ENCODE results near the gene SIRT7. TPM values are rescaled to one million over a fixed set of nuclear protein-coding genes. Genes with fewer than 3 reads are reported as not detected.

Gene SIRT7
- total and polyA plus RNA-seq, 7 donors: 11.4 to 62.2 (median 28.8) TPM

DNA sequence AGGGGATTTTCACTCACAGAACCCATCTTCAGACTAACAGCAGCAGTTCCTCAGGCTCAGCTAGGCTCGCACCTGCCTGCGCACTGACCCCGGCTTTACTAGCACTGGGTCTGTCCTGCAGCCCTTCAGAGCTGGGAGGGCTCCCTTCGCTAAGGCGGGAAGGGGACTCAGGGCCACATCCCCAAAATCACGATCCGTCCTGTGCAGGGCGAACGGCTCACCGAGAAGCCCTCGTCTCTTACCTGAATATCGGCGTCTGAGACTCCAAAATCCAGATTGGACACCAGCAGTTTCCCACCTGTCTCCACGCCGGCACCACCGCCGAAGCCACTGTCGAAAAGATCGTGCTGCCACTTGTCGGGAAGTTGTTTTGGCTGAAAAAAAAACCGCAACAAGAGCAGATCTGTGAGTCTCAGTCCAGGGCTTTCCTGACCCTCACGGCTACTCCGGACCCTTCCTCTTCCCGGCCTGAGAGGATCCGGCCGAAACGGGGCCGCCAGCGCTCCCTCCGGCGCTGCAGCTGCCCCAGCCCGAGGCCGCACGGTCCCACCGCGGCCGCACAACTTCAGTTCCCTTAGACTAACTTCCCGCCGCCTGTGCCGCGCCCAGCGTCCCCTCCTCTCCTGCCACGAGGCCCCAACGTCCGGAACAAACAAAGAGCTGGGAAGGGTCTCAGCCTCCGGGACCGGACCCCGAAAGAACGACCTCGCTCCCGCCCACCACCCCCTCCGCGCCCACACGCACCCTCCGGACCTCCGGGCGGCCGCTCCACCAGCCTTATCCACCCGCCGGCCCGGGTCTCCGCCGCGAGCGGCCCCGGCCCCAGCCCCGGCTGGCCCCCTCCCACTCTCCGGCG is 27.3 kb downstream of the SIRT7 start:
- WGBS, 2 donors: 5 to 9% methylated on average over 69 of the region's 69 CpGs
- peaks cover 27 to 64% (median 32%) of the 10 kb centered on the region in 4 donors for H3K36me3 ChIP-seq

DNA sequence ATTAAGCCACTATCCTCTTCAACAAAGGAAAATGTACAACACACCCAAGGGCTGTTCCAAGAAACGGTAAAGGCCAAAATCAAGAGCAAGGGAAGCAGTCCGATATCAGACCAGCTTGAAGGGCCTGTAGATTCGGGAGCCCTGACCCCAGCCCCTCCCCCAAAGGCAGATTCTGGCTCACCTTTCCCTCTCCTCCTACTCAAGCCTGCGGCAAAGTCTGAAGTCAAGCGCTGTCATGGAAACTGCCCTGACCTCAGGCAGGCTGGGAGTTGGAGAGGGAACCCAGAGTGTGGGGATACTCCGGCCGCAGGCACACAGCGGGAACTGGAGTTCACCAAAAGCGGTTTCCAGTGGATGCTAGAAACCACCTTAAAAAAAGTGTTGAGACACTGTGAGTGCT is 28.4 kb downstream of the SIRT7 start:
- 93 to 94% methylated on average over 9 of the region's 9 CpGs for WGBS, 2 donors
- Histone ChIP-seq H3K4me1 (peaks cover 0 to 32% (median 26%) of the 10 kb centered on the region in 4 donors), H3K4me3 (no peak overlapping the region), H3K27me3 (no peaks in the 10 kb centered on the region), H3K27ac (no peak overlapping the region), H3K36me3 (peaks cover 24 to 64% (median 28%) of the 10 kb centered on the region in 4 donors), H3K9me3 (no peaks in the 10 kb centered on the region)
- DNase-seq: no peak
- intact Hi-C loops (cut with DNase I): loop anchor here (2.0 kb wide), 1 partner anchor 19 kb away; the partner anchor contains the start of gene ARHGDIA
- TF ChIP-seq POLR2AphosphoS5 (IDR thresholded peaks at IDR 0.05) (no peak), EP300 (IDR thresholded peaks at IDR 0.05) (no peak), POLR2A (IDR thresholded peaks at IDR 0.05) (no peak)
- TF ChIP-seq, protein P1, sequence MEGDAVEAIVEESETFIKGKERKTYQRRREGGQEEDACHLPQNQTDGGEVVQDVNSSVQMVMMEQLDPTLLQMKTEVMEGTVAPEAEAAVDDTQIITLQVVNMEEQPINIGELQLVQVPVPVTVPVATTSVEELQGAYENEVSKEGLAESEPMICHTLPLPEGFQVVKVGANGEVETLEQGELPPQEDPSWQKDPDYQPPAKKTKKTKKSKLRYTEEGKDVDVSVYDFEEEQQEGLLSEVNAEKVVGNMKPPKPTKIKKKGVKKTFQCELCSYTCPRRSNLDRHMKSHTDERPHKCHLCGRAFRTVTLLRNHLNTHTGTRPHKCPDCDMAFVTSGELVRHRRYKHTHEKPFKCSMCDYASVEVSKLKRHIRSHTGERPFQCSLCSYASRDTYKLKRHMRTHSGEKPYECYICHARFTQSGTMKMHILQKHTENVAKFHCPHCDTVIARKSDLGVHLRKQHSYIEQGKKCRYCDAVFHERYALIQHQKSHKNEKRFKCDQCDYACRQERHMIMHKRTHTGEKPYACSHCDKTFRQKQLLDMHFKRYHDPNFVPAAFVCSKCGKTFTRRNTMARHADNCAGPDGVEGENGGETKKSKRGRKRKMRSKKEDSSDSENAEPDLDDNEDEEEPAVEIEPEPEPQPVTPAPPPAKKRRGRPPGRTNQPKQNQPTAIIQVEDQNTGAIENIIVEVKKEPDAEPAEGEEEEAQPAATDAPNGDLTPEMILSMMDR (IDR thresholded peaks at IDR 0.05): no peak

More for the DNA sequence above, 27.3 kb downstream of the SIRT7 start:
- Histone ChIP-seq H3K27me3 (no peaks in the 10 kb centered on the region), H3K4me3 (peak overlapping the region; percentile 77 to 99 (median 90)), H3K4me1 (peaks cover 0 to 32% (median 26%) of the 10 kb centered on the region in 4 donors), H3K9me3 (no peaks in the 10 kb centered on the region), H3K27ac (peak overlapping the region; percentile 89 to 97 (median 94))
- peak; percentile 62 for DNase-seq
- intact Hi-C loops (cut with DNase I): loop anchor here (2.0 kb wide), 1 partner anchor 20 kb away; the partner anchor contains the start of gene ARHGDIA
- TF ChIP-seq POLR2A (IDR thresholded peaks at IDR 0.05): no peak
- TF ChIP-seq POLR2AphosphoS5 (IDR thresholded peaks at IDR 0.05): no peak

DNA sequence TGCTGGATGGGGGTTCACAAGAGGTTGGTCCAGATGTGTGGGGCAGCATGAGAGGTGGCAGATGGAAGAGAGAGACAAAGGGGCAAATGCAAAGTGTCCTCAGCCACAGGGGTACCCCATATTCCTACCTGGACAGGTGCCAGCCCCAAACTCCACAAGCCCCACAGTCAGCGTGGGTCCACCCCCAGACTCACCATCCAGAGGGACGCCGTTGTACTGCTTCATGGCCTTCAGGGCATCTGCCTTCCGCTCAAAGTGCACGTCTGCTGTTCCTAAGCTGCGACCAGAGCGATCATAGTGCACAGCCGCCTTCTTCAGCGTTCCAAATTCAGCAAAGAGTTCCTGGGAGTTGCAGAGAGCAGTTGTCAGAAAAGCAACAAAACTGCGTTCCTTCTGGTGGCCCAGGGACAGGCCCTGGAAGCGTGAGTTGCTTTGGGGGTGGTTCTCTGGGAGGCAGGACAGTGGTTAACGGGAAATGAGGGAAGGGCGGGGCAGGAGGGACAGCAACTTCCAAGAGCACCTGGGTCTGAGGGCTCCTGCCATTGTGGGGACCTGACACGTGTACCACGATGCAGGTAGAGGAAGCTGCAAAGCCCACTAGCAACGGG is 28.9 kb downstream of the SIRT7 start:
- Histone ChIP-seq H3K4me1 (peaks cover 0 to 32% (median 26%) of the 10 kb centered on the region in 4 donors), H3K36me3 (peaks cover 24 to 64% (median 28%) of the 10 kb centered on the region in 4 donors), H3K4me3 (no peak overlapping the region), H3K9me3 (no peaks in the 10 kb centered on the region), H3K27ac (no peak overlapping the region), H3K27me3 (no peaks in the 10 kb centered on the region)
- TF ChIP-seq, protein P1 (IDR thresholded peaks at IDR 0.05): no peak
- TF ChIP-seq POLR2AphosphoS5 (IDR thresholded peaks at IDR 0.05) (no peak), POLR2A (IDR thresholded peaks at IDR 0.05) (no peak), EP300 (IDR thresholded peaks at IDR 0.05) (no peak)
- WGBS, 2 donors: 88 to 92% methylated on average over 16 of the region's 16 CpGs
- intact Hi-C loops (cut with DNase I): no loop called here
- DNase-seq: peak; percentile 68

DNA sequence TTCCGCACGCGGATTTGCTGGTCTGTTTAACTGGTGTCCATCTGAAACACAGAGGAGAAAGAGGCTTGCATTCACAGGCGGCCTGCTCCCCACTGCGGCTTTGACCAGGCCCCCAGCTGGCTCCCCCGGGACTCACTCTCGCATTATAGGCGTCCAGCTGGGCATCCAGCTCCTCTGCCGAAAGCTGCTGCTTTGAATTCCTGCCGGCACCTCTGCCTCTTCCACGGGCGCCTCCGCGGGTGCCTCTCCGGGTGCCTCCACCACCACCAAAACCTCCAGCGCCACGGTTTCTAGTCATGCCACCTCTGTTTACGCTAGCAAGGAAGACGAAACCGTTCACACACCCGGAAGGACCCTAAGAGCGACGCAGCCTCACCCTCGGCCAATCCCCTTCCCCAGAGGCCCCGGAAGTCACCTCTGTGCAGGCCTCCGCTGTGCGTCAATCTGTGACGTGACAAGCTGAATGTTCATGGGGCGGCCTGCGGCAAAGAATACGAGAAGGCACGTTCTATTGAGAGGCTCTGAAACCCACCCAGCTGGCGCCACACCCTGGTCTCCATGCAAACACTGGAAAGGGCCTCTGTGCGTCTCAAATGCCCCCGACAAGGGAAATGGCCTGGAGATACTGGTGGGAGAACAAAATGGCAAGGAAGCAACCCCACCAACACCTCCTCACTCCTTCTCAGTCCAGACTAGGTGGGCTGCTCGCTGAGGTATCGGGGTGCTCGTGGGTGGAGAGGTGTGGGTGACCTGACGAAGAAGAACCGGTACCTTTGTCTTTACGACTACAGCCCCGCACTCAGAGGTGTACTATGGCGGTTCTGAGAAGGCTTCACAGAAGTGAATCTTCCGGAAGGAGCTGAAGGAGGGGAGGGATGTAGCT is 29.6 kb downstream of the SIRT7 start:
- TF ChIP-seq POLR2AphosphoS5 (IDR thresholded peaks at IDR 0.05): no peak
- Histone ChIP-seq H3K4me1 (peaks cover 0 to 32% (median 26%) of the 10 kb centered on the region in 4 donors), H3K27me3 (no peaks in the 10 kb centered on the region), H3K27ac (no peak overlapping the region), H3K4me3 (no peak overlapping the region), H3K36me3 (peaks cover 24 to 66% (median 28%) of the 10 kb centered on the region in 4 donors), H3K9me3 (no peaks in the 10 kb centered on the region)
- 96 to 97% methylated on average over 44 of the region's 44 CpGs for WGBS, 2 donors
- no peak for DNase-seq
- intact Hi-C loops (cut with DNase I): no loop called here

DNA sequence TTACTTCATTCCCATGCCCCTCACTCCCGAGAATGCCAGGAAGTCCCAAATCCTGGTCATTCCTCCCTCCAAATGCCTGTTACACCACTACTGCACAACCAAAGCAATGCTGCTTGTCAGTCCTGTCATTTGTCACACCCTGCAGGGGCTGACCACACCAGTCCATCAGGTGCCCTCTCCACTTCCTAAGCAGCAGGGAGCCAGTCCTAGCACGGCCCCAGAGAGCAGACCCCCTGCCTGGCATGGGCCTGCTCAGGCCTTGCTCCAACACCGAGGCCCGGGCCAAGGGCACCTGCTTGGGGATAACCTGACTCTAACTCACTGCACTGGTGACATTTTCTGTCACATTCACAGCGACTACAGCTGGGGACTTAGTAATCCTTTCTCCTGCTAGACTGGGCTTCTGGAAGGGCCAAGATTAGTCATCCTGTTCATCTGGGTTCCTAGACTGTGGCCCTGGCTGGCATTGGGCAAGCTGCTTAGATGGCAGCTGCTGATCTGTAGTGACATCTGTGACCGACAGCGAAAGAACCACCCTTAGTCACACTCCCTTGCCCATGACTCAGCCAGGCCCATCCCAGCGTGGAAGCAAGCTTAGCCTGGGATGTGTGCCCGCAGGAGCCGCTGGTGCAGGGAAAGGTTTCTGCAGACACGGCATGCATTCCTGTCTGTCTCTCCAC is 32.0 kb downstream of the SIRT7 start:
- no peaks in the 10 kb centered on the region for H3K9me3 ChIP-seq
- WGBS, 2 donors: 92% methylated on average over 11 of the region's 11 CpGs
- H3K36me3 ChIP-seq: peaks cover 24 to 67% (median 32%) of the 10 kb centered on the region in 4 donors
- TF ChIP-seq POLR2A (IDR thresholded peaks at IDR 0.05) (no peak), POLR2AphosphoS5 (IDR thresholded peaks at IDR 0.05) (no peak), EP300 (IDR thresholded peaks at IDR 0.05) (no peak)
- TF ChIP-seq, protein P1 (IDR thresholded peaks at IDR 0.05): no peak
- no peak overlapping the region for H3K4me3 ChIP-seq
- DNase-seq: no peak
- no peak overlapping the region for H3K27ac ChIP-seq
- H3K4me1 ChIP-seq: peaks cover 0 to 16% (median 16%) of the 10 kb centered on the region in 4 donors
- intact Hi-C loops (cut with DNase I): no loop called here
- no peaks in the 10 kb centered on the region for H3K27me3 ChIP-seq
